ENCODE results near the gene MYLK. TPM values are rescaled to one million over a fixed set of nuclear protein-coding genes. Genes with fewer than 3 reads are reported as not detected.

The MYLK gene
- total and polyA plus RNA-seq, 5 donors from 2014 or later: 0.07 to 2.9 (median 0.20) TPM; not detected in 1

GRCh38 chr3:123642957-123643330 is 241.2 kb downstream of the MYLK start:
- Mint-ChIP-seq H3K9me3 (no peaks in the 10 kb centered on the region), H3K27ac (no peak overlapping the region), H3K36me3 (no peaks in the 10 kb centered on the region), H3K4me3 (no peak overlapping the region), H3K4me1 (no peaks in the 10 kb centered on the region), H3K27me3 (no peaks in the 10 kb centered on the region)
- no peak for ATAC-seq (ENCODE audit: low read depth in 2 of 2)
- H3K9me3 ChIP-seq (ENCODE audit: control insufficient read depth in 2 of 2, low read length in 2 of 2): no peaks in the 10 kb centered on the region
- H3K4me3 ChIP-seq (ENCODE audit: low read depth, low read length): no peak overlapping the region
- H3K36me3 ChIP-seq (ENCODE audit: control insufficient read depth, insufficient read depth, low read length): no peaks in the 10 kb centered on the region
- H3K27me3 ChIP-seq (ENCODE audit: control insufficient read depth, insufficient read depth, low read length): no peaks in the 10 kb centered on the region
- no peak overlapping the region for H3K27ac ChIP-seq (ENCODE audit: insufficient read depth, low read length, poor library complexity, severe bottlenecking)
- no peaks in the 10 kb centered on the region for H3K4me1 ChIP-seq (ENCODE audit: control insufficient read depth, insufficient read depth, low read length, poor library complexity, severe bottlenecking)
- no peak for DNase-seq

DNA sequence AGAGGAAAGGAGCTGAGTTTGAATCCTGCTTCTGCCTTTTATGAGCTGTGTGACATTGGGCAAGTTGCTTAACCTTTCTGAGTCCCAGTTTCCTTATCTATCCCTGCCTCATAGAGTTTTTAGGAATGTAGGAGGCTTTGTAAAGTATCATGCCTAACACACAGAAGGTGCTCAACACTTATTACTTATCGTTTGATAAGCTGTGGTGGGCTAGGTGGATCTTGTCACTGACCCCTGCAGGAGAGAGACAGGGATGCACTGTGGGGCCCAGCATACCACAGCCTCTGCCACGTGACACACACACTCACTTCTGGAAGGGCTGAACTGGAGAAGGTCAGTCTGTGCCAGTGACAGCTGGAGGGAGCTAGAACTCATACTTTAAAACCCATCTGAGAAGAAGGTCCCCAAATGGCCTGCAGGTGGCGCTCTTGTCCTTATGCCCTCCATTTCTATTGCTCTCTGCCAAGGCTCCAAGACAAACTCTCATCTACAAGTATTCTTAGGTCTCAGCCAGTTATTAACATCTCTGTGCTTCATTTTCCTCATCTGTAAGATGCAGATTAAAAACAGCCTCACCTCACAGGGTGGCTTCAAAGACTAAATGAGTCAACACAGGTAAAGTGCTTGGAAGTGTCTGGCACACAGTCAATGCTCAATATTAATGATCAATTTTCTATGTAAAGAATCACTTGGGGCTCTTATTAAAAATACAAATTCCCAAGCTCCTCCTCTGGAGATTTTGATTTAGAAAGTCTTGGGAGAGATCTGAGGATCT is 241.8 kb downstream of the MYLK start:
- H3K27ac Mint-ChIP-seq: no peak overlapping the region
- H3K27me3 Mint-ChIP-seq: no peaks in the 10 kb centered on the region
- no peak overlapping the region for H3K4me3 ChIP-seq (ENCODE audit: low read depth, low read length)

GRCh38 chr3:123641505-123641904 is 242.6 kb downstream of the MYLK start:
- DNase-seq (no peak), ATAC-seq (ENCODE audit: low read depth in 2 of 2) (no peak)
- no peak overlapping the region for H3K4me3 Mint-ChIP-seq

More for the DNA sequence above, 241.8 kb downstream of the MYLK start:
- no peaks in the 10 kb centered on the region for H3K4me1 Mint-ChIP-seq
- H3K4me3 Mint-ChIP-seq: no peak overlapping the region
- no peaks in the 10 kb centered on the region for H3K9me3 Mint-ChIP-seq
- Histone ChIP-seq H3K36me3 (ENCODE audit: control insufficient read depth, insufficient read depth, low read length) (no peaks in the 10 kb centered on the region), H3K4me1 (ENCODE audit: control insufficient read depth, insufficient read depth, low read length, poor library complexity, severe bottlenecking) (no peaks in the 10 kb centered on the region), H3K27ac (ENCODE audit: insufficient read depth, low read length, poor library complexity, severe bottlenecking) (no peak overlapping the region), H3K9me3 (ENCODE audit: control insufficient read depth in 2 of 2, low read length in 2 of 2) (no peaks in the 10 kb centered on the region), H3K27me3 (ENCODE audit: control insufficient read depth, insufficient read depth, low read length) (no peaks in the 10 kb centered on the region)
- DNase-seq (peak; percentile 11 to 69 (median 21)), ATAC-seq (ENCODE audit: low read depth in 2 of 2) (no peak)
- no peaks in the 10 kb centered on the region for H3K36me3 Mint-ChIP-seq

DNA sequence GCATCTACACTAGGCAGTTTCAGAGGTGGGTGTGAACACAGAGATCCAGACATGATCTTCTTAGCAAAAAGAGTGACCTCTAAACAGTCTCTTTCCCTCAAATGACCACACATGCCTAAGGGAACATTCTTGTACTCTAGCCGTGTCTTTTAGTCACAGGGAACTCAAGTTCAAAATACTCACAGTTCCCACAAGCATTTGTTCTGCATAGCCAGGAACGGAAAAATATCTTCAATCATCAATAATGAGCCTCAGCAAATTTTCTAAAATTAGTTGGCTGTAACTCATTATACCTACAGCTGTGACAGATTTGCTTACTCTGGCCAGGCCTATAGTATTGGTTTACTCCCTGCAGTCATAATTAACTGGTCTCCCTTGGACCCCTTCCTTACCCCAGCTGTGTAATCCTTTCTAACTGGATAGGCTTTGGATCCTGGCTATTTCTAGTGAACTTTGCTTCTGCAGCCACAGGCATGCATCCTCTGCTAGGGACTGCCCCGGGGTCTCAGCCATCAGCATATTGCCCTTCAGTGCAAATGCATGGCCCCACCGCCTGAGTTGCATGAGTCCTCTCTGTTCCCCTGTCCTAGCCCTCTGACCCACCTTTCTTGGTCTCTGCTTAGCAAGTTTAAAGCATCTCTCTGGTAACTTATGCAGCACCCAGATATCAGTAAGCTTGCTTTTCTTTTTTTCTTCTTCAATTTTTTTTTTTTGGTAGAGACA is 243.2 kb downstream of the MYLK start:
- Histone ChIP-seq H3K9me3 (ENCODE audit: control insufficient read depth in 2 of 2, low read length in 2 of 2) (no peaks in the 10 kb centered on the region), H3K4me3 (ENCODE audit: low read depth, low read length) (no peak overlapping the region), H3K27ac (ENCODE audit: insufficient read depth, low read length, poor library complexity, severe bottlenecking) (no peak overlapping the region), H3K36me3 (ENCODE audit: control insufficient read depth, insufficient read depth, low read length) (no peaks in the 10 kb centered on the region), H3K4me1 (ENCODE audit: control insufficient read depth, insufficient read depth, low read length, poor library complexity, severe bottlenecking) (no peaks in the 10 kb centered on the region), H3K27me3 (ENCODE audit: control insufficient read depth, insufficient read depth, low read length) (no peaks in the 10 kb centered on the region)
- Mint-ChIP-seq H3K9me3 (no peaks in the 10 kb centered on the region), H3K27me3 (no peaks in the 10 kb centered on the region), H3K27ac (no peak overlapping the region), H3K4me3 (no peak overlapping the region), H3K4me1 (no peaks in the 10 kb centered on the region), H3K36me3 (no peaks in the 10 kb centered on the region)
- DNase-seq (no peak), ATAC-seq (ENCODE audit: low read depth in 2 of 2) (no peak)

More at GRCh38 chr3:123641505-123641904, 242.6 kb downstream of the MYLK start:
- Histone ChIP-seq H3K4me3 (ENCODE audit: low read depth, low read length) (no peak overlapping the region), H3K4me1 (ENCODE audit: control insufficient read depth, insufficient read depth, low read length, poor library complexity, severe bottlenecking) (no peaks in the 10 kb centered on the region), H3K9me3 (ENCODE audit: control insufficient read depth in 2 of 2, low read length in 2 of 2) (no peaks in the 10 kb centered on the region), H3K36me3 (ENCODE audit: control insufficient read depth, insufficient read depth, low read length) (no peaks in the 10 kb centered on the region), H3K27ac (ENCODE audit: insufficient read depth, low read length, poor library complexity, severe bottlenecking) (no peak overlapping the region), H3K27me3 (ENCODE audit: control insufficient read depth, insufficient read depth, low read length) (no peaks in the 10 kb centered on the region)
- no peaks in the 10 kb centered on the region for H3K36me3 Mint-ChIP-seq
- H3K27me3 Mint-ChIP-seq: no peaks in the 10 kb centered on the region
- H3K9me3 Mint-ChIP-seq: no peaks in the 10 kb centered on the region
- H3K4me1 Mint-ChIP-seq: no peaks in the 10 kb centered on the region
- no peak overlapping the region for H3K27ac Mint-ChIP-seq

- Histone ChIP-seq H3K9me3 (ENCODE audit: control insufficient read depth in 2 of 2, low read length in 2 of 2) (no peaks in the 10 kb centered on the region), H3K27me3 (ENCODE audit: control insufficient read depth, insufficient read depth, low read length) (no peaks in the 10 kb centered on the region), H3K27ac (ENCODE audit: insufficient read depth, low read length, poor library complexity, severe bottlenecking) (no peak overlapping the region), H3K36me3 (ENCODE audit: control insufficient read depth, insufficient read depth, low read length) (no peaks in the 10 kb centered on the region), H3K4me3 (ENCODE audit: low read depth, low read length) (no peak overlapping the region), H3K4me1 (ENCODE audit: control insufficient read depth, insufficient read depth, low read length, poor library complexity, severe bottlenecking) (no peaks in the 10 kb centered on the region)
- no peak overlapping the region for H3K27ac Mint-ChIP-seq
- H3K9me3 Mint-ChIP-seq: no peaks in the 10 kb centered on the region
- ATAC-seq (ENCODE audit: low read depth in 2 of 2) (no peak), DNase-seq (no peak)
- no peak overlapping the region for H3K4me3 Mint-ChIP-seq
- peaks cover 4% of the 10 kb centered on the region for H3K36me3 Mint-ChIP-seq
- no peaks in the 10 kb centered on the region for H3K27me3 Mint-ChIP-seq
- H3K4me1 Mint-ChIP-seq: no peaks in the 10 kb centered on the region
Observed at GRCh38 chr3:123640311-123640710, 243.8 kb downstream of the MYLK start.

DNA sequence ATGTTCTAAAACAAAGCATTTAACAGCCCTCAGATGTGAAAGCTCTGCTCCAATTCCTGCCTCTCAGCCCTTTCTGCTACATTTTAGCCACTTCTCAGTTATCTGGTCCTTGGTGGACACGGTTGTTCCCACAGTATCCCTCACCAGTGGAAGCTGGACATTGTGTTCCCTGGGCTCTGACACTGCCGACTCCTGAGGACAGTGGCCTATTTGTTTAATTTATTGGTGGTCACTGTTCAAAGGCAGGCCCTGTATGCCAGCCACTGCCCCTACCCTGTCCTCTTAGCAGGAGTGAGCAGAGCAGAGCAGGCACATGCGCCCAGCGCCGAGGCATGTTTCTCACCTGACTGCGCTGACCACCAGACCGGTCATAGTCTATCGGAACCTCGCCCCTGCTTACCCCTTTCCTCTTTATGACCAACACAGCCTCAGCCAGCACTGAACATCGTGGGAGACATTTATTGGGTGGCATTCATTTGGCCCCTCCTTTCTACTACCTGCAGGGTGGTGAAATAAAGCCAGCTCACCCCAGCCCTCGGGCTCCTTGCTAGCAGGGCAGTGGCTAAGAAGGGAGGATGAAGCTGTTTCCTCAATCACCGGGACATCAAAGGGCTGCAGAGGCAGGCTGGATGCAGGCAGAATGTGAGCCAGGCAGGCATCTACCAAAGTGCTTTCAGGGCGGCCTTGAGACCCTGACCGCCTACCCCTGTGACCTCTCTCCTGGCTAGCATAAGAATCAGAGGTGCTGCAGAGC is 245.0 kb downstream of the MYLK start:
- Histone ChIP-seq H3K9me3 (ENCODE audit: control insufficient read depth in 2 of 2, low read length in 2 of 2) (no peaks in the 10 kb centered on the region), H3K27me3 (ENCODE audit: control insufficient read depth, insufficient read depth, low read length) (no peaks in the 10 kb centered on the region), H3K36me3 (ENCODE audit: control insufficient read depth, insufficient read depth, low read length) (no peaks in the 10 kb centered on the region), H3K27ac (ENCODE audit: insufficient read depth, low read length, poor library complexity, severe bottlenecking) (no peak overlapping the region), H3K4me1 (ENCODE audit: control insufficient read depth, insufficient read depth, low read length, poor library complexity, severe bottlenecking) (no peaks in the 10 kb centered on the region), H3K4me3 (ENCODE audit: low read depth, low read length) (no peak overlapping the region)
- H3K4me1 Mint-ChIP-seq: no peaks in the 10 kb centered on the region
- peaks cover 9% of the 10 kb centered on the region for H3K36me3 Mint-ChIP-seq
- H3K4me3 Mint-ChIP-seq: no peak overlapping the region
- DNase-seq (no peak), ATAC-seq (ENCODE audit: low read depth in 2 of 2) (no peak)
- H3K9me3 Mint-ChIP-seq: no peaks in the 10 kb centered on the region
- no peak overlapping the region for H3K27ac Mint-ChIP-seq
- H3K27me3 Mint-ChIP-seq: no peaks in the 10 kb centered on the region

- Mint-ChIP-seq H3K4me1 (no peaks in the 10 kb centered on the region), H3K9me3 (no peaks in the 10 kb centered on the region), H3K4me3 (no peak overlapping the region), H3K36me3 (peaks cover 18% of the 10 kb centered on the region), H3K27ac (no peak overlapping the region), H3K27me3 (no peaks in the 10 kb centered on the region)
- Histone ChIP-seq H3K27me3 (ENCODE audit: control insufficient read depth, insufficient read depth, low read length) (no peaks in the 10 kb centered on the region), H3K9me3 (ENCODE audit: control insufficient read depth in 2 of 2, low read length in 2 of 2) (no peaks in the 10 kb centered on the region), H3K27ac (ENCODE audit: insufficient read depth, low read length, poor library complexity, severe bottlenecking) (no peak overlapping the region), H3K36me3 (ENCODE audit: control insufficient read depth, insufficient read depth, low read length) (no peaks in the 10 kb centered on the region), H3K4me3 (ENCODE audit: low read depth, low read length) (no peak overlapping the region), H3K4me1 (ENCODE audit: control insufficient read depth, insufficient read depth, low read length, poor library complexity, severe bottlenecking) (no peaks in the 10 kb centered on the region)
- DNase-seq (no peak), ATAC-seq (ENCODE audit: low read depth in 2 of 2) (no peak)
Observed at GRCh38 chr3:123637841-123638240, 246.3 kb downstream of the MYLK start.
